Astrocyte (in vitro differentiated cells and primary cell): ENCODE results near the gene SLC9A9.
A peak's percentile ranks its signal among the peaks of the same experiment; 100 is the strongest.

Experiments
- EZH2 ChIP-seq: IDR thresholded peaks from 2 replicates; pipeline ENCODE4 v1.6.1; 2012; ENCODE audit warnings: mild to moderate bottlenecking, low read length, inconsistent platforms; ENCODE audit not compliant: insufficient read depth
- TF ChIP-seq, protein P1 (sequence below): IDR thresholded peaks from 2 replicates; pipeline ENCODE4 v1.5.1; 2011; ENCODE audit warnings: low read depth, mild to moderate bottlenecking, inconsistent platforms, low read length, moderate library complexity; ENCODE audit not compliant: insufficient read depth

DNA sequence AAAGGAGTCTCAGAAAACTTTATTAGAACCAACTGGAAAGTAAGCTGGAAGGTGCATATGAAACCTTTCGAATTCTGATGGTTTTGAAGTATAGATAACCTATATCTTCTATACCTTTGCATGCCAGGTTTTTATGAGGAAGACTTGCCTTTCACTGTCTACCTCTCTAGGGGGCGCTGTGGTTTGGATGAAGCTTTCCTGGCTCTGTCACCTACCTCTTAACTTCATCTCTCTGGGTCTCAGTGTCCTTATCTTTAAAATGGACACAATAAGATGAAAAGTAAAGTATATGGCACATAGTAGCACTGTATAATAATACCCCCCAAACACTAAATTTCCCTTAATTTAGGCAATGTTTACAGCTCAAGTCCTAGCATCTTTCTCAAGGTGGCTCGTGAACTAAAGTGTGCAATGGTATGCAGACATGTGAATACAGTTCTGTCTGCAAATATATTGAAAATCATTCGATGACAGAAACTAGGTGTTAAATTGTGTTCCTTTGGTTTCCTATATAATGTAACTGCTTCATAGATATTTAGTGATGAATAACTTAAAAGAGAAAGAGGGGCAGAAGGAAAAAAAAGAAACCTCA is 414.4 kb downstream of the SLC9A9 start:
- TF ChIP-seq, protein P1, sequence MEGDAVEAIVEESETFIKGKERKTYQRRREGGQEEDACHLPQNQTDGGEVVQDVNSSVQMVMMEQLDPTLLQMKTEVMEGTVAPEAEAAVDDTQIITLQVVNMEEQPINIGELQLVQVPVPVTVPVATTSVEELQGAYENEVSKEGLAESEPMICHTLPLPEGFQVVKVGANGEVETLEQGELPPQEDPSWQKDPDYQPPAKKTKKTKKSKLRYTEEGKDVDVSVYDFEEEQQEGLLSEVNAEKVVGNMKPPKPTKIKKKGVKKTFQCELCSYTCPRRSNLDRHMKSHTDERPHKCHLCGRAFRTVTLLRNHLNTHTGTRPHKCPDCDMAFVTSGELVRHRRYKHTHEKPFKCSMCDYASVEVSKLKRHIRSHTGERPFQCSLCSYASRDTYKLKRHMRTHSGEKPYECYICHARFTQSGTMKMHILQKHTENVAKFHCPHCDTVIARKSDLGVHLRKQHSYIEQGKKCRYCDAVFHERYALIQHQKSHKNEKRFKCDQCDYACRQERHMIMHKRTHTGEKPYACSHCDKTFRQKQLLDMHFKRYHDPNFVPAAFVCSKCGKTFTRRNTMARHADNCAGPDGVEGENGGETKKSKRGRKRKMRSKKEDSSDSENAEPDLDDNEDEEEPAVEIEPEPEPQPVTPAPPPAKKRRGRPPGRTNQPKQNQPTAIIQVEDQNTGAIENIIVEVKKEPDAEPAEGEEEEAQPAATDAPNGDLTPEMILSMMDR = peak; percentile 18
- no peak for TF ChIP-seq EZH2
